ENCODE measurements around the gene DRAM1.

DNA sequence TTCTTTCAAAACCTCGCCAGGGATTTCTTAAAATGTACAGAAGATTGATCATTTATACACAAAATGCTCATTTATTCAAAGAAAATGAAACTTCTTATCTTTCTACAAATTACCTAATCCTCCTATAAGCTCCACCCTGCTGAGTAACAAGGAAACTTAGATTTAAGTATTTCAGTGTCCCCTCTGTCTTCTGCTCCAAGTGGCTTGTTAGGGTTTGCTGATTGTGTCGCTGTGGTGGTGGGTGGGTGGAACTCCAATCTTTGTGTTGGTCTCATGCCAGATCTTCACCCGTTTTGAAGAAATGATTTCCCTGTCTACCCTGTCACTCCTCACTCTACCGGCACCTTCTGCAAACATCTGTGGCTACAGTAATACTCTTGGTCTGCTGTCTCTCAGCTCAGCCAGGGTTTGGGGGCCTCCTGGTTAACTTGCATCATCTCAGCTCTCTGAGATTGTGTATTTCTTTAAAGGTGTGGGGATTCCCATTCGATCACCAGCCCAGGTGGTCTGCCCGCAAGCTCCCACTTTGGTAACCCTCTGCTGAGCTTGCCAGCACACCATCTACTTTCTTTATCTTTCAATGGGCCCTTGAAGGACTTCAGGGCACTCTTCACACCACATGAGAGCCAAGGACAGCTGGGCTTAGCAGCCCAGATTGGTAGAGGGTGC, 73.8 kb downstream of the DRAM1 start:
- TF ChIP-seq, protein P1, sequence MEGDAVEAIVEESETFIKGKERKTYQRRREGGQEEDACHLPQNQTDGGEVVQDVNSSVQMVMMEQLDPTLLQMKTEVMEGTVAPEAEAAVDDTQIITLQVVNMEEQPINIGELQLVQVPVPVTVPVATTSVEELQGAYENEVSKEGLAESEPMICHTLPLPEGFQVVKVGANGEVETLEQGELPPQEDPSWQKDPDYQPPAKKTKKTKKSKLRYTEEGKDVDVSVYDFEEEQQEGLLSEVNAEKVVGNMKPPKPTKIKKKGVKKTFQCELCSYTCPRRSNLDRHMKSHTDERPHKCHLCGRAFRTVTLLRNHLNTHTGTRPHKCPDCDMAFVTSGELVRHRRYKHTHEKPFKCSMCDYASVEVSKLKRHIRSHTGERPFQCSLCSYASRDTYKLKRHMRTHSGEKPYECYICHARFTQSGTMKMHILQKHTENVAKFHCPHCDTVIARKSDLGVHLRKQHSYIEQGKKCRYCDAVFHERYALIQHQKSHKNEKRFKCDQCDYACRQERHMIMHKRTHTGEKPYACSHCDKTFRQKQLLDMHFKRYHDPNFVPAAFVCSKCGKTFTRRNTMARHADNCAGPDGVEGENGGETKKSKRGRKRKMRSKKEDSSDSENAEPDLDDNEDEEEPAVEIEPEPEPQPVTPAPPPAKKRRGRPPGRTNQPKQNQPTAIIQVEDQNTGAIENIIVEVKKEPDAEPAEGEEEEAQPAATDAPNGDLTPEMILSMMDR (IDR thresholded peaks at IDR 0.05), result no peak
- TF ChIP-seq POLR2A (IDR thresholded peaks at IDR 0.05), result no peak

Data from lower leg skin (tissue), 3 donors.